Stimulated activated CD8-positive, alpha-beta memory T cell treated with anti-CD3 and anti-CD28 coated beads, Interleukin-15, amount 100 ng/mL, for 4 hours (primary cell): Measurements from ENCODE around the gene PHF2.

Experiments
- DNase-seq, 2 donors: peaks; one replicate each; pipeline ENCODE4 v3.0.0-alpha.2; 2020; ENCODE audit warnings: low read depth in 2 of 2

The PHF2 gene

GRCh38 chr9:93652604-93653592, 76.5 kb downstream of the PHF2 start:
- no peak for DNase-seq

GRCh38 chr9:93653760-93654159, 77.4 kb downstream of the PHF2 start:
- DNase-seq, result no peak

- no peak for DNase-seq
These were observed 78.1 kb downstream of the PHF2 start for GRCh38 chr9:93654351-93654961.

GRCh38 chr9:93655621-93656425, 79.4 kb downstream of the PHF2 start:
- no peak for DNase-seq

GRCh38 chr9:93656426-93657239, 80.2 kb downstream of the PHF2 start:
- no peak for DNase-seq

- no peak for DNase-seq
These were observed 81.1 kb downstream of the PHF2 start for GRCh38 chr9:93657331-93658111.

GRCh38 chr9:93658184-93658925, 82.0 kb downstream of the PHF2 start:
- DNase-seq, result no peak

GRCh38 chr9:93659044-93659836, 82.9 kb downstream of the PHF2 start:
- DNase-seq, result no peak

GRCh38 chr9:93659837-93660177, 83.4 kb downstream of the PHF2 start:
- no peak for DNase-seq

GRCh38 chr9:93660352-93661046, 84.1 kb downstream of the PHF2 start:
- no peak for DNase-seq

GRCh38 chr9:93661591-93661990, 85.2 kb downstream of the PHF2 start:
- no peak for DNase-seq

GRCh38 chr9:93662016-93662638, 85.7 kb downstream of the PHF2 start:
- no peak for DNase-seq

GRCh38 chr9:93662952-93663572, 86.7 kb downstream of the PHF2 start:
- DNase-seq, result no peak

- DNase-seq, result no peak
These were observed 87.6 kb downstream of the PHF2 start for GRCh38 chr9:93663877-93664548.

GRCh38 chr9:93664549-93665120, 88.3 kb downstream of the PHF2 start:
- no peak for DNase-seq

- no peak for DNase-seq
These were observed 88.8 kb downstream of the PHF2 start for GRCh38 chr9:93665128-93665636.
